Vagina (tissue), 2 donors: ENCODE data around the gene TPSAB1. TPM values are rescaled to one million over a fixed set of nuclear protein-coding genes. Genes with fewer than 3 reads are reported as not detected.

Source experiments
- DNase-seq, 2 donors: peaks; one replicate each; pipeline ENCODE4 v3.0.0-alpha.2; 2017; ENCODE audit errors: extremely low spot score in 2 of 2
- H3K27ac ChIP-seq: fragments of 200-600 bp; sonication (generic); one replicate; pipeline ENCODE4 v1.5.1; 2019
- H3K27me3 ChIP-seq: fragments of 200-600 bp; sonication (generic); one replicate; pipeline ENCODE4 v1.5.1; 2019
- H3K36me3 ChIP-seq, 2 donors: fragments of 200-600 bp; sonication (generic); one replicate each; pipeline ENCODE4 v1.5.1; 2017 to 2019
- H3K4me1 ChIP-seq: fragments of 200-600 bp; sonication (generic); one replicate; pipeline ENCODE4 v1.5.1; 2019
- H3K4me3 ChIP-seq, 2 donors: fragments of 200-600 bp; sonication (generic); 1 replicate in 1 of 2; 2 replicates in 1 of 2; pipeline ENCODE4 v1.5.1; 2016 to 2019
- H3K9me3 ChIP-seq: fragments of 200-600 bp; sonication (generic); one replicate; pipeline ENCODE4 v1.5.1; 2019
- CTCF ChIP-seq, 3 experiments: fragments of 450-650 bp in 2 of 3; fragments of 200-600 bp in 1 of 3; sonication (generic) in 1 of 3; IDR thresholded peaks; one replicate each; pipeline ENCODE4 v1.5.1; 2017 to 2019; ENCODE audit warnings: antibody characterized with exemption in 3 of 3, mild to moderate bottlenecking in 2 of 3, moderate library complexity in 2 of 3
- POLR2A ChIP-seq, 2 donors: fragments of 450-650 bp; IDR thresholded peaks; one replicate each; pipeline ENCODE4 v1.6.1; 2017; ENCODE audit warnings: antibody characterized with exemption in 2 of 2, mild to moderate bottlenecking in 2 of 2, moderate library complexity in 2 of 2
- POLR2AphosphoS5 ChIP-seq, 2 donors: sonication (generic); formaldehyde crosslinking; IDR thresholded peaks; one replicate each; pipeline ENCODE4 v1.9.0; 2017; ENCODE audit warnings: antibody characterized with exemption in 2 of 2, mild to moderate bottlenecking in 2 of 2, low read depth in 1 of 2; ENCODE audit not compliant: insufficient read depth in 1 of 2
- intact Hi-C: fragments of 100-400 bp; cut with DNase I; formaldehyde crosslinking; loops from one replicate; pipeline ENCODE4 v1.15.1; 2023
- total RNA-seq: library from RNA; depleted of rRNA; stranded (reverse); fragments of >200 nt; gene quantifications from one replicate; pipeline ENCODE4 v1.2.3, GENCODE V29; 2016

TPSAB1 gene
- total RNA-seq, 1 donor from 2014 or later: 70.0 TPM

GRCh38 chr16:1256874-1257322 is 16.4 kb downstream of the TPSAB1 start:
- intact Hi-C loops: no loop called here
- Histone ChIP-seq H3K36me3 (no peaks in the 10 kb centered on the region), H3K27me3 (peaks cover 8% of the 10 kb centered on the region), H3K4me1 (peaks cover 7% of the 10 kb centered on the region), H3K4me3 (no peak overlapping the region), H3K27ac (no peak overlapping the region), H3K9me3 (no peaks in the 10 kb centered on the region)
- no peak for TF ChIP-seq POLR2AphosphoS5 (IDR thresholded peaks at IDR 0.05; ENCODE audit: insufficient read depth in 1 of 2, low read depth in 1 of 2)
- no peak for TF ChIP-seq POLR2A (IDR thresholded peaks at IDR 0.05)
- TF ChIP-seq CTCF (IDR thresholded peaks at IDR 0.05): no peak
- DNase-seq: no peak

GRCh38 chr16:1257561-1258224 is 17.2 kb downstream of the TPSAB1 start:
- no peaks in the 10 kb centered on the region for H3K9me3 ChIP-seq
- no peak overlapping the region for H3K27ac ChIP-seq
- H3K27me3 ChIP-seq: peaks cover 8% of the 10 kb centered on the region
- H3K36me3 ChIP-seq: no peaks in the 10 kb centered on the region
- TF ChIP-seq CTCF (IDR thresholded peaks at IDR 0.05) (no peak), POLR2A (IDR thresholded peaks at IDR 0.05) (no peak), POLR2AphosphoS5 (IDR thresholded peaks at IDR 0.05; ENCODE audit: insufficient read depth in 1 of 2, low read depth in 1 of 2) (no peak)
- peaks cover 7% of the 10 kb centered on the region for H3K4me1 ChIP-seq
- DNase-seq: no peak
- intact Hi-C loops: no loop called here
- H3K4me3 ChIP-seq: no peak overlapping the region

- intact Hi-C loops: no loop called here
- Histone ChIP-seq H3K4me1 (peaks cover 7% of the 10 kb centered on the region), H3K9me3 (no peaks in the 10 kb centered on the region), H3K4me3 (no peak overlapping the region), H3K27me3 (peaks cover 8% of the 10 kb centered on the region), H3K36me3 (no peaks in the 10 kb centered on the region), H3K27ac (no peak overlapping the region)
- DNase-seq: no peak
- TF ChIP-seq POLR2A (IDR thresholded peaks at IDR 0.05) (no peak), CTCF (IDR thresholded peaks at IDR 0.05) (no peak)
Observed at GRCh38 chr16:1258225-1258600, 17.7 kb downstream of the TPSAB1 start.

GRCh38 chr16:1258906-1259759 is 18.6 kb downstream of the TPSAB1 start:
- Histone ChIP-seq H3K4me3 (no peak overlapping the region), H3K9me3 (no peaks in the 10 kb centered on the region), H3K27ac (no peak overlapping the region), H3K36me3 (no peaks in the 10 kb centered on the region), H3K27me3 (peaks cover 8% of the 10 kb centered on the region), H3K4me1 (peaks cover 7% of the 10 kb centered on the region)
- DNase-seq: no peak
- intact Hi-C loops: no loop called here
- TF ChIP-seq POLR2AphosphoS5 (IDR thresholded peaks at IDR 0.05; ENCODE audit: insufficient read depth in 1 of 2, low read depth in 1 of 2) (no peak), POLR2A (IDR thresholded peaks at IDR 0.05) (no peak), CTCF (IDR thresholded peaks at IDR 0.05) (no peak)

GRCh38 chr16:1259760-1260068 is 19.2 kb downstream of the TPSAB1 start:
- Histone ChIP-seq H3K27ac (no peak overlapping the region), H3K9me3 (no peaks in the 10 kb centered on the region), H3K36me3 (no peaks in the 10 kb centered on the region), H3K4me1 (peaks cover 7% of the 10 kb centered on the region), H3K27me3 (peaks cover 8% of the 10 kb centered on the region), H3K4me3 (no peak overlapping the region)
- DNase-seq: no peak
- intact Hi-C loops: no loop called here
- no peak for TF ChIP-seq POLR2A (IDR thresholded peaks at IDR 0.05)
- no peak for TF ChIP-seq CTCF (IDR thresholded peaks at IDR 0.05)
- TF ChIP-seq POLR2AphosphoS5 (IDR thresholded peaks at IDR 0.05; ENCODE audit: insufficient read depth in 1 of 2, low read depth in 1 of 2): no peak
